A549 treated with AZD2906 at 1 μM for 4 hours (cell line): ENCODE measurements around the gene GRM7. TPM values are rescaled to one million over a fixed set of nuclear protein-coding genes. Genes with fewer than 3 reads are reported as not detected.

ENCODE experiments used
- total RNA-seq: library from RNA; stranded (reverse); fragments of 200-300 nt; extraction: Qiagen RNA extraction; gene quantifications from 5 replicates; pipeline ENCODE4 v1.2.3, GENCODE V29; 2022

GRM7 gene
- total RNA-seq, result not detected in 5 replicates

GRCh38 chr3:6860954-6861624, at the start of gene GRM7:
Gene GRM7 (plus strand): TSS chr3:6861115.

